Activated CD4-positive, alpha-beta T cell treated with anti-CD3 and anti-CD28 coated beads for 36 hours (primary cell): ENCODE measurements around the gene NARF. TPM values are rescaled to one million over a fixed set of nuclear protein-coding genes. Genes with fewer than 3 reads are reported as not detected.
"Not testable (repeated sequence)": the region's sequence is repeated elsewhere in the genome, so short reads cannot be mapped to it uniquely, and the experiment has no call there.

ENCODE experiments used
- ATAC-seq: fragments of 200-7000 bp; cut with Tn5 transposase; one replicate; pipeline ENCODE4 v1.10.0; 2021; ENCODE audit warnings: mild to moderate bottlenecking, moderate library complexity
- CTCF ChIA-PET: fragments of 350-600 bp; sonication (Branson Sonifier 250); formaldehyde crosslinking; loops from one replicate; lab custom pipeline; 2021; ENCODE audit warnings: antibody characterized with exemption; lab: Charles Lee
- POLR2A ChIA-PET: fragments of 350-600 bp; sonication (Branson Sonifier 250); formaldehyde crosslinking; loops from one replicate; lab custom pipeline; 2021; ENCODE audit warnings: antibody characterized with exemption, inconsistent platforms; lab: Charles Lee
- DNase-seq: peaks from one replicate; pipeline ENCODE4 v3.0.0-alpha.2; 2020
- H3K27ac Mint-ChIP-seq: one replicate; pipeline ENCODE4 v1.8.0; 2021; ENCODE audit warnings: mixed read lengths
- H3K27me3 Mint-ChIP-seq: one replicate; pipeline ENCODE4 v1.8.0; 2021; ENCODE audit warnings: mixed read lengths
- H3K36me3 Mint-ChIP-seq: one replicate; pipeline ENCODE4 v1.8.0; 2021; ENCODE audit warnings: low read depth, mixed read lengths
- H3K4me1 Mint-ChIP-seq: one replicate; pipeline ENCODE4 v1.8.0; 2021; ENCODE audit warnings: mixed read lengths
- H3K4me3 Mint-ChIP-seq: one replicate; pipeline ENCODE4 v1.8.0; 2021; ENCODE audit warnings: mild to moderate bottlenecking, moderate library complexity, mixed read lengths
- H3K9me3 Mint-ChIP-seq: one replicate; pipeline ENCODE4 v1.8.0; 2021; ENCODE audit warnings: low read depth, mixed read lengths
- intact Hi-C, 2 experiments: fragments of 100-400 bp; cut with DNase I in 1 of 2; cut with micrococcal nuclease in 1 of 2; formaldehyde crosslinking; loops; one replicate each; pipeline versions ENCODE4 v1.14.2 to v1.15.1; 2022 to 2024; cut with DNase I, micrococcal nuclease
- total RNA-seq, 2 experiments: library from RNA; stranded (reverse); gene quantifications; one replicate each; pipeline ENCODE4 v1.2.3, GENCODE V29; 2021

NARF gene
- 10 to 100 TPM; 65.4 to 85.9 TPM for total RNA-seq

GRCh38 chr17:82458179-82458884, at the start of gene NARF:
Gene NARF (plus strand): TSS chr17:82458741. CDS start chr17:82458804, 63 bp downstream.
- peak within 1 kb of the TSS; percentile 99 for H3K27ac Mint-ChIP-seq
- no peaks in the 10 kb centered on the region for H3K27me3 Mint-ChIP-seq
- peak within 1 kb of the TSS; percentile 79 for H3K4me3 Mint-ChIP-seq
- H3K36me3 Mint-ChIP-seq, result peaks cover 32% of the 10 kb centered on the region
- ChIA-PET CTCF (interaction anchor here (0.9 kb wide), 1 partner anchor 33 kb away, joined by 3 read pairs; no protein-coding TSS in a partner anchor), POLR2A (interaction anchor here (1.2 to 1.8 kb wide), 2 partner anchors 9 to 61 kb away, joined by 5 to 6 read pairs; partner anchors contain the start of gene FOXK2)
- ATAC-seq, result peak; percentile 99
- H3K4me1 Mint-ChIP-seq, result peaks cover 28% of the 10 kb centered on the region
- no peaks in the 10 kb centered on the region for H3K9me3 Mint-ChIP-seq
- intact Hi-C loops, result loop anchor here (1.0 to 10.0 kb wide), 19 partner anchors 8 to 592 kb away; partner anchors contain the start of genes CYBC1 (in 2 of the 2), FOXK2 (in 2 of the 2), ALYREF (in 1 of the 2) and ANAPC11 (in 1 of the 2)
- peak; percentile 98 for DNase-seq

GRCh38 chr17:82408938-82409318, 49.6 kb upstream of the NARF start:
- Mint-ChIP-seq H3K4me1 (peaks cover 7% of the 10 kb centered on the region), H3K9me3 (no peaks in the 10 kb centered on the region), H3K27me3 (no peaks in the 10 kb centered on the region), H3K36me3 (peaks cover 15% of the 10 kb centered on the region), H3K27ac (no peak overlapping the region), H3K4me3 (no peak overlapping the region)
- ChIA-PET CTCF (interaction anchor here (0.8 kb wide), 1 partner anchor 46 kb away, joined by 3 read pairs; no protein-coding TSS in a partner anchor), POLR2A (no interaction called here)
- DNase-seq, result no peak
- intact Hi-C loops, result no loop called here
- ATAC-seq, result no peak

- no peak overlapping the region for H3K27ac Mint-ChIP-seq
- ChIA-PET CTCF (interaction anchor here (0.6 to 0.8 kb wide), 2 partner anchors 14 to 47 kb away, joined by 3 read pairs; no protein-coding TSS in a partner anchor), POLR2A (no interaction called here)
- DNase-seq (no peak), ATAC-seq (no peak)
- no peak overlapping the region for H3K4me3 Mint-ChIP-seq
- no peaks in the 10 kb centered on the region for H3K9me3 Mint-ChIP-seq
- H3K27me3 Mint-ChIP-seq, result no peaks in the 10 kb centered on the region
- intact Hi-C loops, result loop anchor here in 1 of 2 experiments (10.0 kb wide), 1 partner anchor 175 kb away; no protein-coding TSS in a partner anchor
- peaks cover 14% of the 10 kb centered on the region for H3K4me1 Mint-ChIP-seq
- peaks cover 21% of the 10 kb centered on the region for H3K36me3 Mint-ChIP-seq
Measured at GRCh38 chr17:82410014-82410716, 48.4 kb upstream of the NARF start.

GRCh38 chr17:82411396-82412053, 47.0 kb upstream of the NARF start:
- intact Hi-C loops, result loop anchor here in 1 of 2 experiments (10.0 kb wide), 1 partner anchor 177 kb away; no protein-coding TSS in a partner anchor
- Mint-ChIP-seq H3K4me3 (no peak overlapping the region), H3K36me3 (peaks cover 20% of the 10 kb centered on the region), H3K27me3 (no peaks in the 10 kb centered on the region), H3K9me3 (no peaks in the 10 kb centered on the region), H3K4me1 (peaks cover 15% of the 10 kb centered on the region), H3K27ac (no peak overlapping the region)
- DNase-seq (no peak), ATAC-seq (no peak)
- ChIA-PET POLR2A (no interaction called here), CTCF (no interaction called here)

GRCh38 chr17:82412081-82412480, 46.5 kb upstream of the NARF start:
- H3K27ac Mint-ChIP-seq, H3K9me3 Mint-ChIP-seq, CTCF ChIA-PET: not testable (repeated sequence)

GRCh38 chr17:82412535-82413520, 45.7 kb upstream of the NARF start:
- ATAC-seq (no peak), DNase-seq (no peak)
- intact Hi-C loops, result loop anchor here in 1 of 2 experiments (10.0 kb wide), 1 partner anchor 178 kb away; no protein-coding TSS in a partner anchor
- Mint-ChIP-seq H3K36me3 (peaks cover 20% of the 10 kb centered on the region), H3K27ac (no peak overlapping the region), H3K9me3 (no peaks in the 10 kb centered on the region), H3K4me3 (no peak overlapping the region), H3K4me1 (peaks cover 8% of the 10 kb centered on the region), H3K27me3 (no peaks in the 10 kb centered on the region)
- ChIA-PET POLR2A (no interaction called here), CTCF (interaction anchor here (1.4 kb wide), 1 partner anchor 62 kb away, joined by 4 read pairs; no protein-coding TSS in a partner anchor)

More at GRCh38 chr17:82412081-82412480, 46.5 kb upstream of the NARF start:
- H3K4me1 Mint-ChIP-seq, result peaks cover 15% of the 10 kb centered on the region
- intact Hi-C loops, result loop anchor here in 1 of 2 experiments (10.0 kb wide), 1 partner anchor 177 kb away; no protein-coding TSS in a partner anchor
- H3K4me3 Mint-ChIP-seq, DNase-seq, ATAC-seq, POLR2A ChIA-PET, H3K27me3 Mint-ChIP-seq: not testable (repeated sequence)
- H3K36me3 Mint-ChIP-seq, result peaks cover 20% of the 10 kb centered on the region

- intact Hi-C loops, result loop anchor here (1.0 to 10.0 kb wide), 5 partner anchors 62 to 208 kb away; no protein-coding TSS in a partner anchor
- H3K27ac Mint-ChIP-seq, result no peak overlapping the region
- peak; percentile 88 for DNase-seq
- H3K4me1 Mint-ChIP-seq, result peaks cover 15% of the 10 kb centered on the region
- ChIA-PET POLR2A (no interaction called here), CTCF (interaction anchor here (0.6 to 1.6 kb wide), 4 partner anchors 64 to 384 kb away, joined by 3 to 4 read pairs (median 4); no protein-coding TSS in a partner anchor)
- peak overlapping the region; percentile 28 for H3K4me3 Mint-ChIP-seq
- H3K36me3 Mint-ChIP-seq, result peaks cover 15% of the 10 kb centered on the region
- no peaks in the 10 kb centered on the region for H3K9me3 Mint-ChIP-seq
- H3K27me3 Mint-ChIP-seq, result no peaks in the 10 kb centered on the region
- ATAC-seq, result peak; percentile 32
Measured at GRCh38 chr17:82414548-82415281, 43.8 kb upstream of the NARF start.

- no peak for DNase-seq
- Mint-ChIP-seq H3K4me1 (peaks cover 21% of the 10 kb centered on the region), H3K36me3 (peaks cover 20% of the 10 kb centered on the region), H3K27me3 (no peaks in the 10 kb centered on the region), H3K27ac (no peak overlapping the region), H3K4me3 (peak overlapping the region; percentile 28), H3K9me3 (no peaks in the 10 kb centered on the region)
- POLR2A ChIA-PET, result no interaction called here
- CTCF ChIA-PET, result interaction anchor here (0.6 to 1.6 kb wide), 2 partner anchors 180 to 385 kb away, joined by 3 to 4 read pairs; no protein-coding TSS in a partner anchor
- intact Hi-C loops, result loop anchor here in 1 of 2 experiments (10.0 kb wide), 1 partner anchor 181 kb away; no protein-coding TSS in a partner anchor
- no peak for ATAC-seq
Measured at GRCh38 chr17:82415336-82415735, 43.2 kb upstream of the NARF start.

GRCh38 chr17:82415786-82416185, 42.8 kb upstream of the NARF start:
- DNase-seq, result no peak
- Mint-ChIP-seq H3K4me3 (no peak overlapping the region), H3K27me3 (no peaks in the 10 kb centered on the region), H3K4me1 (peaks cover 21% of the 10 kb centered on the region), H3K36me3 (peaks cover 21% of the 10 kb centered on the region), H3K27ac (no peak overlapping the region), H3K9me3 (no peaks in the 10 kb centered on the region)
- intact Hi-C loops, result loop anchor here in 1 of 2 experiments (10.0 kb wide), 1 partner anchor 181 kb away; no protein-coding TSS in a partner anchor
- ChIA-PET CTCF (interaction anchor here (1.0 kb wide), 1 partner anchor 180 kb away, joined by 3 read pairs; no protein-coding TSS in a partner anchor), POLR2A (no interaction called here)
- no peak for ATAC-seq
